Thyroid gland (tissue), 4 donors: ENCODE results near the gene CREG1.

Experiments used
- POLR2A ChIP-seq, 2 donors: fragments of 450-650 bp; IDR thresholded peaks; one replicate each; pipeline ENCODE4 v1.6.1; 2017; ENCODE audit warnings: antibody characterized with exemption in 2 of 2, mild to moderate bottlenecking in 2 of 2, moderate library complexity in 1 of 2
- TF ChIP-seq, protein P1 (sequence below), 6 experiments: fragments of 200-600 bp in 3 of 6; fragments of 450-650 bp in 3 of 6; sonication (generic) in 3 of 6; IDR thresholded peaks; one replicate each; pipeline ENCODE4 v1.5.1; 2016 to 2019; ENCODE audit warnings: antibody characterized with exemption in 6 of 6, mild to moderate bottlenecking in 2 of 6, inconsistent platforms in 1 of 6, moderate library complexity in 1 of 6

DNA sequence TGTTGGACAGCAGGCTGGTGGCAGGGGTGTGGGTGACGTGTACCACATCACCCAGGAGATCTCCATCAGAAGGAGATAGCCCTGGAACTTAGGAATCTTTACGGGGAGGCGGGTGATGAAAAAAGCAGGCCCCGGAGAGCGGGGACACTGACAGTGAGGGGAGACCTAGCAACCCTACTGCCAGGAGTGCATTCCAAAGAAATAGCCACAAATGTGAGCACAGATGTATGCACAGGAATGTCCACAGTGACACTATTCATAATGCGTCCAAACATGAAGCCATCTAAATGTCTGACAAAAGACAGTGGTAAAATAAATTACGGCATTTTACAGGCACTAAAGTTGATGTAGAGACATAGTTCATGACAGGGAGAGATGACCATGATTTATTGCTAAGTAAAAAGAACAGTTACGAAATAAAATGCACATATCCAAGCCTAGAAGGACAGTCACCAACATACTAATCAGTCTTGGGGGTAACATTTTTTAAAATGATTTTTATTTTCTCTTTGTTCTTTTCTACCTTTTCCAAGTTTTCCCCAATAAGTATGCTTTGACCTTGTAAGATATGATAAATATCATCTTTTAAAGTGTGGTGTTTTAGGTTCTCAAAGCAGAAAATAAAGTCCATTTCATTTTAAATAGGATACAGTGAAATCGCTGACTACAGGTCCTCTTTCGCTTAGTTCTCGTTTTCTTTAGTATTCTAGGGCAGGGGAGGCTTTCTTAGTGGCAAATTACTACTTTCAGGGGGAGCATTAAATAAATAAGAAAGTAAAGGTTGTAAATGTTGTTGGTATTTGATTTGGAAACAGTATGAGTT lies 56.6 kb downstream of the CREG1 start:
- TF ChIP-seq, protein P1, sequence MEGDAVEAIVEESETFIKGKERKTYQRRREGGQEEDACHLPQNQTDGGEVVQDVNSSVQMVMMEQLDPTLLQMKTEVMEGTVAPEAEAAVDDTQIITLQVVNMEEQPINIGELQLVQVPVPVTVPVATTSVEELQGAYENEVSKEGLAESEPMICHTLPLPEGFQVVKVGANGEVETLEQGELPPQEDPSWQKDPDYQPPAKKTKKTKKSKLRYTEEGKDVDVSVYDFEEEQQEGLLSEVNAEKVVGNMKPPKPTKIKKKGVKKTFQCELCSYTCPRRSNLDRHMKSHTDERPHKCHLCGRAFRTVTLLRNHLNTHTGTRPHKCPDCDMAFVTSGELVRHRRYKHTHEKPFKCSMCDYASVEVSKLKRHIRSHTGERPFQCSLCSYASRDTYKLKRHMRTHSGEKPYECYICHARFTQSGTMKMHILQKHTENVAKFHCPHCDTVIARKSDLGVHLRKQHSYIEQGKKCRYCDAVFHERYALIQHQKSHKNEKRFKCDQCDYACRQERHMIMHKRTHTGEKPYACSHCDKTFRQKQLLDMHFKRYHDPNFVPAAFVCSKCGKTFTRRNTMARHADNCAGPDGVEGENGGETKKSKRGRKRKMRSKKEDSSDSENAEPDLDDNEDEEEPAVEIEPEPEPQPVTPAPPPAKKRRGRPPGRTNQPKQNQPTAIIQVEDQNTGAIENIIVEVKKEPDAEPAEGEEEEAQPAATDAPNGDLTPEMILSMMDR (IDR thresholded peaks at IDR 0.05), result no peak
- TF ChIP-seq POLR2A (IDR thresholded peaks at IDR 0.05), result no peak
